ENCODE results near the gene RALY.
A peak's percentile ranks its signal among the peaks of the same experiment; 100 is the strongest.

- TF ChIP-seq RFX5 (IDR thresholded peaks at IDR 0.05), result no peak
- TF ChIP-seq ZSCAN20 (CRISPR knock-in tag; IDR thresholded peaks at IDR 0.05), result 0 out of 2 replicates have a peak, but pooled peaks have one; percentile 47
Observed at GRCh38 chr20:34110745-34111641, 117.3 kb downstream of the RALY start.
